OCI-M2 (cell line): ENCODE results near the gene SPOP.

Experiments
- DNase-seq: peaks from one replicate; lab custom pipeline; 2025; ENCODE audit not compliant: unreplicated experiment; lab: John Stamatoyannopoulos, UW

SPOP gene

DNA sequence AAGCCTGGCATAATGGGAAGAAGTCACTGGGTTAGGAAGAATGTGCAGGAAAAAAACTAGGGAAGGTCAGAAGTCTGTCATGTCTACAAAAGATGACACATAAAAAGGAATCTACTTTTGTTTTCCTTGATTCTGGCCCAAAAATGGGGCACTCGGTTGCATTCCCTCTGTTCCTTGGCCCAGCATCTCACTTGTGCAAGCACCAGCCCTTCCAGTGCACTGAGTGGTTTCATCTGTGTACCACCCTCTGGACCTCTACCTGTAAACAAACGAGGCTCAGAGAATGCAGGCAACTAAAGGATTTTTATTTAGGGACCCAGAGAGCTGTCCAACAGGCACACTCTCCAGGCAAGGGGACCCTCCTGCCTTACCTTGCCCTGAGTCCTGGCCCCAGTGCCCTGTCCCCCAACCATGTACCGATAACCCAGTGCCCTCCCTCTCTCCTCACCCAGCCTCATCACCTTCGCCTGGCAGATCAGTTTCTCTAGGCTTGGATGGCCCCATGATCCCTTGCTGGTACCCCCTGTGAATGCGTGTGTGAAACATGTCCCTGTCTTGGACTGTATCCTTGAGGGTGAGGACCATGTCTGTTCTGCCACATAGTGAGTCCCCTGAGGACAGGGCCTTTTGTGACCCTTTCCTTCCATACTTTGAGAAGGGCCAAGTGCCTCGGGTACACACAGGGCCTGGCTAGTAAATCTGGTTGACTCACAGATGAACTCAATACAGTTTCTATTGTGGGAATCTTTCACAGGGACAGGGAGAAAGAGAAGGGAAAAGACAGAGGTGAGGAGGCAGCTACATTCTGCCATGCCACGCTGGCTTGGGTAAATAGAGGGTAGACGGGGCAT is 88.9 kb downstream of the SPOP start:
- no peak for DNase-seq

DNA sequence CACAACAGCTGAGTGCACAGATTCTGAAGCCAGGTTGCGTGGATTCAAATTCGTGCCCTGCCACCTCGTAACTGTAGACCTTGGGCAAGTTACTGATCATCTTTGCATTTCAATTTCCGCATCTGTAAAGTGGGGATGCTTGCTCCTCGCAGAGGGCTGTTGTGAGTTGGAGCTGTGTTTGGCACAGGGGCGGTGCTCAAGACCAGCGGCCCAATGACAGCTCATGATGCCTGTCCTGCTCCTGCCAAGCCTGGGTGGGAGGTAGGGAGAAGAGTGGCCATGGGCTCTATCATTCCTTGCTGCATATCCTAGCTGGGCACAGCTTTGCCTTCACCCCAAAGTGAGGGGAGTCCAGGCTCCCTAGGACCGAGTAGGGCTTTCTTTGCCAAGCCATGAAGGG is 89.6 kb downstream of the SPOP start:
- no peak for DNase-seq

DNA sequence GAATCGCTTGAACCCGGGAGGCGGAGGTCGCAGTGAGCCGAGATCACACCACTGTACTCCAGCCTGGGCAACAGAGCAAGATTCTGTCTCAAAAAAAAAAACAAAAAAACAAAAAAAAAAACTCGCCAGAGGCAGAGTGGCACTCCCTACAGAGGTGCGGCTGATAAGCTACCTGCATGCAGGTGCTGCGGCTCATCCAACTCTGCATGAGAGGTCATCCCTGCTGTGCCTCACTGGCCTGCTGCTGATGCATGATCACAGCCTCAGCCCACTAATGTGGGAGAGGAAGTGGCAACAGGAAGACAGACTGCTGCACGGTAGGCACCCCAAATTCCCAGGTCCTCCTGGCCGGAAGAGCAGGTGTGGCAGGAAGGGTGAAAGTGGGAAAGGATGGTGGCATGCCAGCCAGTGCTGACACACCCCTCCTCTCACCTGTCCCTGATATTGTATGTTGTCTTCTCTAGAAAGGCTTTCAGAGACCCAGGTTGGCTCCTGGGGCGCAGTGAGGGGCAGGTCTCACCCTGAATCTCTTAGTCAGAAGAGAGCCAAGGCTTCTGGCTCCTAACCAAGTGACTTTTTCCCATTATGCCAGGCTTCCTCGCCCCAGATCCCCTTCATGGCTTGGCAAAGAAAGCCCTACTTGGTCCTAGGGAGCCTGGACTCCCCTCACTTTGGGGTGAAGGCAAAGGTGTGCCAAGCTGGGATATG is 90.4 kb downstream of the SPOP start:
- no peak for DNase-seq

DNA sequence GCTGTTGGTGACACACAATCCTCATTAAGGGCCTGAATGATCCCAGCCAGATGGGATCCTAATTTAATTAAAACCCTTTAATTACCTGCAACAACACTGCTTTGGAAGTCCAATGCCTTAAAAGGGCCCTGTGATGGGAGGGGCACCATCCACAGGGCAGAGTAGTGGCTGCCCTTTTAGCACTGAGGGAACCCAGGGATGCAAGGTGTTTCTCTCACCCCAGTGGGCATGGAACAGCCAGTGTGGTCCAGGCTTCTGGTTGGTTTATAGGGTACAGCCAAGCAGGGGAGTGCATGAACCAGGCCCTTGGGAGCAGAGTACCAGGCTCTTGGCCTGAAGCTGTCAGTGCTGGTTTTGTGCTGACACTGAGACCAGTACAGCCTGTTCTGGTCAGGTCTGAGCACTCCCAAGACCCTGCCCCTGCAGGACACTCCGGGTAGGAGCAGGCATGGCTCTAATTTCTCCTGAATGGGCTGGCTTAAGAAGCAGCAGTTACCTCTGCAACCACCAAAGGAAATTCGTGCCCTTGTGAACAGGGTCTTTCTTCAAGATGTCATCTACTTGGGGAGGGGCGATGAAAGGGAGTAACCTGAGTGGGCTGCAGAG is 92.4 kb downstream of the SPOP start:
- DNase-seq, result no peak

DNA sequence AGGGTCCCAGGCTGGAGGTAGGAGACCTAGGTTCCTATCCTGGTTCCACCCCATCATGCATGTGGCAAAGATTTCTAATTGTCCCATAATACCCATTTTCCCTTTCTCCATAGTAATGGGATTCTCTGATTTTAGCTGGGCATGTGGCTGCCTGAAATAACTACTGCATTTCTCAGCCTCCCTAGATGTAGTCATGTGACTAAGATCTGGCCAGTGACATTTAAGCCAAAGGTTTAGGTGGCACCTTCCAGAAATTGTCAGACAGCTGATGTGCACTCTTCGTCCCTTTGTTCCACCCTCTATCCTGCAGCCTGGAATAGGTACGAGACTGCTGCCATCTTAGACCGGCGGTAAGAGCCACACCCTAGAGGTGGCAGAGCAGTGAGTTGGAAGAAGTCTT is 94.0 kb downstream of the SPOP start:
- DNase-seq, result no peak

DNA sequence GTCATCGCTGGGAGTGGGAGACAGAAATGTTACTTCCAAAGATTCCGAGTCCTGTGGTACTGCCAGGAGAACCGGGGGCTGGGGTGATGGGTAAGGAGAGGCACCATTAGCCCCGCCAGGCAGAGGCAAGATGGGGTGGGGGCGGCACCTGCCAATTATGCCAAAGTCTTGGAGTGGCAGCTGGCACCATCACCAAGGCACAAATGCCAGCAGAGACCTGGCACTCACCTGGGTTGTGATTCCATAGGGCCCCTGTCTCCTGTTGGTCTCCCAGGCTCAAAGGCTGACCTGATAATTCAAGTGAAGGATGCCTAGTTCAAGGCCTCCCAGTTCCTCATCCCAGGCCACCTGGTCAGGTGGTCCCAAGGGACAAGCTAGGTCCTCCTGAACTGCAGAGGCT is 94.7 kb downstream of the SPOP start:
- no peak for DNase-seq

DNA sequence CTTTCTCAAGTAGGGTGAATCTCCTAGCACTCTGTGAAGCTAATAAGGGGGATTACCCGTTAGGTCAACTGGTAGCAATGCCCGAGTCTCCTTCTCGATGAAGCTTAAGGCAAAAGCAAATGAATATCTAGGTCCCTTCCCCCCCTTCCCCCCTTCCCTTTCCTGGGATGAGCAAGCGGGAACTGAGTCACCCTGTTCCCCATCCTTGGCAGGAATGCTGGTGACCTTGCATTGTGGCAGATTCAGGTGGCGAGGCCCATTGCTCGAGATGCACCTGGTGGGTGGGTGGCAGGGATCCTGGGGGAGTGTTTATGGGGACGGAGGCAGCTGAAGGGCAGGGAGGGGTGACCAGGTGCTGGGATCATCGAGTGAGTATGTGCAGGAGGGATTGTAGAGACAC is 95.1 kb downstream of the SPOP start:
- DNase-seq, result no peak

DNA sequence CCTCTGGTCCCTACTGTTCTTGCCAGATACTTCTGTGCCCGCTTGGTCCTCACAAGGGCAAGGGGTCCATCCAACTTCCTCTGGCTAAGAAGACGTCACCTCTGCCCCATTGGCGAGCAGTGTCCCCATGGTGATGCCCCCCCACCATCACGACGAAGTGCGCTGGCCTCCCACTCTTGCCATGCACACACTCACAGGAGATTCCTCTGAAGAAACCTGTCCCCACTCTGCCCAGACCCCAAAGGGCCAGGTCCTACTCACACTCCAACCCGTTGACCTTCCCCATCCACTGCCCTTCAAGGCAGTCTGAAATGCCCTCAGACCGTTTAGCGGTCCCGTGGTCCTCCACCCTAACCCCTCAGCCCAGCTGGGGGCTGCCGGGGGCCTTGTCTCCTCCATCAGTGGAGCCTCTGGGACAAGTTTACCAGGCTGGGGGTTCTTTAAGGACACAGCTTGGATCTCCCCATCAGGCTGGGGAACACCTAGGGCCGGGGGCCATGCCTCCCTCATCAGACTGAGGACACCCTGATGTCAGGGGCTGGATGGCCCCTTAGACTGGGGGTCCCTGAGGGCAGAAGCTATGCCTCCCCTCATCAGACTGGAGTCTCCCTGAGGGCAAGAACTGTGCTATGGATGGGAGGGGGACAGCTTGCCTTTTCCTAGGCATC is 95.7 kb downstream of the SPOP start:
- DNase-seq, result no peak

DNA sequence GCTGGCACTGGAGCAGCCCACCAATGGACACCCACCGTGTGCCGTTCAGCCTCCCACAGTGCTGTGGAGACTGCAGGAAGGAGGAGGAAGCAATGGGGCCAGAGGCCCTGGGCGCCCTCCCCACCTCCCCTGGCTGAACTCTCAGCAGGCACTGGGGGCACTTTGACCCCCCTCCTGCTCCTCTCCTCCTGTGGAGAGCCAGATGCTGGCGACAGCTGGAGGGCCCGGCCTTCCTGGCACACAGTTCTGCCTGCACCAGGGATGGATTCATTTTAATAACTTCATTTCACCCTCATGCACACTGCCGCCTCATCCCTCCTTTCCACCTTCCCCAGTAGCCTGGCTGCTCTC is 96.3 kb downstream of the SPOP start:
- DNase-seq, result no peak

DNA sequence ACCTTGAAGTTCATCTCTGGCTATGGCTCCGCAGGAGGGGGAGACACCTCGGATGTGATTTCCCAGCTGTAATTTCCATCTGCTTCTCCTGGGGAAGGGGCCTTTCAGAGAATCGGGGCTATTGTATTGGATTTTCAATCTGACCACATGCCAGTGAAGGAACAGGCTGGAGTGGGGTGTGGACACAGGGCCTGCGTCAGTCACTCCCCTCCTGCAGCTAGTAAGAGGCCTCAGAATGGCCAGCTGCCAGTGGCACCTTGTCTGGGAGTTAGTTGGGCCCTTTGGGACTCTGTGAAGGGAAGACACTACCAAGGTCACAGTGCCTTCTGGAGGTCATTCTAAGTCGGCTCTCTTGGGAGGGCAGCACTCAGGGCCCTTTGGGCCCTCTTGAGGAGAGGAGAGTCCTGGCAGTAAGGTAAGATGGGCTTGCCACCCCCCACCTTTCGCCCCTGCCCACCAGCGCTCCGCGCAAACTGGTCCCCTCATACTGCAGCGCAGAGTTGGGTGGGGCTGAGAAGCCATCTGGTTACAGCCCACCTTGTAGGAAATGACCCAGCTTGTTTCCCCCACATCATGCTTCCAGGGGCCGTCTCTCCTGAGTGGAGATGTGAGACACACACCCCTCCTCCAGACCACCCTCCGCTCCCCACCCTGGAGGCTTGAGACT is 96.8 kb downstream of the SPOP start:
- DNase-seq, result no peak

DNA sequence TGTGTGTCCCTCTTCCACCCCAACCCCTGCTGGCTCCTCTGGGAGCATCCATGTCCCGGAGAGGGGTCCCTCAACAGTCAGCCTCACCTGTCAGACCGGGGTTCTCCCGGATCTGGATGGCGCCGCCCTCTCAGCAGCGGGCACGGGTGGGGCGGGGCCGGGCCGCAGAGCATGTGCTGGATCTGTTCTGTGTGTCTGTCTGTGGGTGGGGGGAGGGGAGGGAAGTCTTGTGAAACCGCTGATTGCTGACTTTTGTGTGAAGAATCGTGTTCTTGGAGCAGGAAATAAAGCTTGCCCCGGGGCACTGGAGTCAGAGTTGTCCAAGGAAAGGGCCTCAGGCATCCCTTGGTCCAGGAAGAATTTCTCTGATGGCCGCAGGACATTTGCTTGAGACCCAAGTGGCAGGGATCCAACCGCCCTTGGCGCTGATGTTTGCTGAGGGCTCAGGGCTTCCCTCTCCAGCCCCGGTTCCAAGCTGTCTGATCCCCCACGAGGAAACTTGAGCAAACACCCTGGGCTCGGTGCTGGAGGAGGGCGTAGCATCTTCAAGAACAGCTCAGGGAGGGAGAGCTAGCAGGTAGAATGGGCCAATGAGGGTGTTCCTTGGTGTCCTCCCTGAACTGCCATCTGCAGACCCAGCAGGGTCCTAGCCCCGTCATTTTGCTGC is 97.7 kb downstream of the SPOP start:
- DNase-seq, result no peak

DNA sequence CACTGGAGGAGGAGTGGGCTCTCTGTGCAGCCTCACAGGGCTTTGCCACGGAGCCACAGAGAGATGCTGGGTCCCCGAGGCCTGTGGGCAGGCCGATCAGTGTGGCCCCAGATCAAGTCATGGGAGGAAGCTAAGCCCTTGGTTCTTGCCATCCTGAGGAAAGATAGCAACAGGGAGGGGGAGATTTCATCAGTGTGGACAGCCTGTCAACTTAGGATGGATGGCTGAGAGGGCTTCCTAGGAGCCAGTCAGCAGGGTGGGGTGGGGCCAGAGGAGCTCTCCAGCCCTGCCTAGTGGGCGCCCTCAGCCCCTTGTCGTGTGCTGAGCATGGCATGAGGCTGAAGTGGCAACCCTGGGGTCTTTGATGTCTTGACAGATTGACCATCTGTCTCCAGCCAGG is 98.4 kb downstream of the SPOP start:
- DNase-seq, result no peak

DNA sequence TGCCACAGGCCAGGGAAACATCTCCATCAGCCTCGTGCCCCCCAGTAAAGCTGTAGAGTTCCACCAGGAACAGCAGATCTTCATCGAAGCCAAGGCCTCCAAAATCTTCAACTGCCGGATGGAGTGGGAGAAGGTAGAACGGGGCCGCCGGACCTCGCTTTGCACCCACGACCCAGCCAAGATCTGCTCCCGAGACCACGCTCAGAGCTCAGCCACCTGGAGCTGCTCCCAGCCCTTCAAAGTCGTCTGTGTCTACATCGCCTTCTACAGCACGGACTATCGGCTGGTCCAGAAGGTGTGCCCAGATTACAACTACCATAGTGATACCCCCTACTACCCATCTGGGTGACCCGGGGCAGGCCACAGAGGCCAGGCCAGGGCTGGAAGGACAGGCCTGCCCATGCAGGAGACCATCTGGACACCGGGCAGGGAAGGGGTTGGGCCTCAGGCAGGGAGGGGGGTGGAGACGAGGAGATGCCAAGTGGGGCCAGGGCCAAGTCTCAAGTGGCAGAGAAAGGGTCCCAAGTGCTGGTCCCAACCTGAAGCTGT is 98.9 kb downstream of the SPOP start:
- DNase-seq, result no peak

DNA sequence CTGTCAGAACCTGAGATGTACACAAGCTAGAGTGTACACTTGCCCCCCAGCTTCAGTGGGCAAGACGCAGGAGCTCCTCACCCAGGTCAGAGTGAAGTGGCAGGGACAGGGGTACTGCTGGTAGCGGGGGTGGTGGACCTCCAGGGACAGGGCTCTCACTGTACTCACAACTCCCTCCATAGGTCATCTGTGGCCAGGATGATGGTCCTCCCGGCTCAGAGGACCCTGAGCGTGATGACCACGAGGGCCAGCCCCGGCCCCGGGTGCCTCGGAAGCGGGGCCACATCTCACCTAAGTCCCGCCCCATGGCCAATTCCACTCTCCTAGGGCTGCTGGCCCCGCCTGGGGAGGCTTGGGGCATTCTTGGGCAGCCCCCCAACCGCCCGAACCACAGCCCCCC is 99.5 kb downstream of the SPOP start:
- DNase-seq, result no peak

DNA sequence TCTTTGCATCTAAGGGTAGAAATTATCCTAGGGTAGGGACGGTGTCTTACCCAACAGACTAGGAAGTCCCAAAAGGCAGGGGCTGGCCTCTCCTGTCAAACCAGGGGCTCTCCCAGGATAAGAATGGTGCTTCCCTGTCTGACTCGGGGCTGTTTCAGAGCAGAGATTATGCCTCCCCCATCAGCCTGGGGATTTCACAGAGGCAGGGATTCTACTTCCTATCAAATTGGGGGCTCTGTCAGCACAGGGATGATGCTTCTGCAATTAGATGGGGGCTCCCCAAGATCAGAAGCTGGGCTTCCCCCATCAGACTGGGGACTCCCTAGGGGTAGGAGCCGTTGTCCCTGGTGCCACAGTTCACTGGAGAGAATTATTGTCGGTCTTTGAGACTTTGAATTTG is 99.9 kb downstream of the SPOP start:
- no peak for DNase-seq

DNA sequence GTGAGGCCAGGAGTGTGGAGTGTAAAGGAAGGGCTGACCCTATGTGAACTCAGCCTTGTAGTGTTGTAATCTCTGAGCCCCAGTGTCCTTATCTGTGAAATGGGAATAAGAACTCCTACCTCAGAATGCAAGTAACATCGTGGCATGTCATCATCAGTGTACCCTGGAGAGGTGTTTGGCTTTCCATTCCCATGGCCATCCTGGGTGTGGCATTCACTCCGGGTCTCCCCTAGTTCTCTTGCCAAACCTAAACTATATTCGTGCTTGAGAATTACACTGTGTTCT is 100.3 kb downstream of the SPOP start:
- DNase-seq, result no peak

DNA sequence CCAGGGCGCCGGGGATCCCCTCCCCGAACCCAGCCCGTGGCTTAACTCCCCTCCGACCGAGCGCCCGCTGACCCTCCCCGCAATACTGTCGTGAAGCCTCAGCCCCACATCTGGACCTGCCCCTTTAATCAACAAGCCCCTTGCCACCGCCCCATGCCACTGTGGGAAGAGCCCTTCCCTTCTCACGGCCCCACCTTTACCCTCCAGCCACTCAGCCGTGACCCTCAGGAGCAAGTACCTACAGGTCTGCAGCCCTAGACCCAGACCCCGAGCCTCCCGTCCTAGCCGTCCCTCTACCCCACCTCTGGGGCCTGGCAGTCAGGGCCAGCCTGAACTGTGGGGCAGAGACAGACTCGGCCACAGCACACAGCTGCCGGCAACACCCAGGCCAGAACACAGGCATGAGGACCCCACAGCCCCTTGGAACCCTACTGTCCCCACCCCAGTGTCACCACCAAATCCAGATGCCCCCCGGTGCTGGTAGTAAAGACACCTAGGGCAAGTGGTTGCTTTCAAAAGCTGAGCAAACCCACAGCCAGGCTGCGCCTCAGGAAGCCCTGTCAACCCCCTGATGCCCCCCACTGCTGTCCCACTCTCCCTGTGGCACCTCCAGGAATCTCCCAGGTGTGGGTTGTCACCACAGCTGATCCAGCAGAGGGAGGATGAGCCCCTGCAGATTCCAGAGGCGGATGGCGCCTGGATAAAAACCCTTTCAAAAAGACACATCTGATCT is 100.8 kb downstream of the SPOP start:
- no peak for DNase-seq

DNA sequence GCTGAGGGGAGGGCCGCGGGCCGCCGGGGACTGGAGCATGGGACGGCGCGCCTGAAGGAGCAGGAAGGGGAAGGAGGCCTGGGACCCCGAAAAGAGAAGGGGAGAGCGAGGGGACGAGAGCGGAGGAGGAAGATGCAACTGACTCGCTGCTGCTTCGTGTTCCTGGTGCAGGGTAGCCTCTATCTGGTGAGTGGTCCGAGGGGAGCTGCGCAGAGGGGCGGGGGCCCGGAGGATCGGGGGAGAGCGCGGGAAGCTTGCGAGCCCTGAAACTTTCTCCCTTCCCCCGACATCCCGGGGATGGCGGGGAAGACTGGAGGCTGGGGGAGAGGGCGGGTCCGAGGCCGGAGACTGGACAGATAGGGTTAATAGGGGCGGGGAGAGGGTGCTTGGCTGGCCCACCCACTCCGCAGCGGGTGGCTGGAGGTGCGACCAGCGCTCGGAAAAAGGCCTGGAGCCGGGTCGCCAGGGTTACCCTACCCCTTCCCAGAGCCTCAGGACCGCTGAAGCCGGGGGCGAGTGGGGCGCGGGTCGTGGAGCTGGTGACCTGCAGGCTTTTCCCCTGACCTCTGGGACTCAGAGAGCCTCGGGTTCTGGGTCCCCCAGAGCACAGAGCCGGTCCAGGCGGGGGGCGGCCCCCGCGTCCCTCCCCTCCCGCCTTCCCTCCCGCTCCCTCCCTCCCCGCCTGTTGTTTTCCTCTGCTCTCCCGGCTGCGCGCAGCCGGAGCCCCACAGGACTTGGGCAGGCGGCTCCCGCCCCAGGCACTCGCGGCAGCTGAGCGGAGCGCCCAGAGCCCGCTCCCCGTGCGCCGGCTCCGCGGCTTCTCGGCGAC is 101.6 kb downstream of the SPOP start:
- DNase-seq, result no peak

DNA sequence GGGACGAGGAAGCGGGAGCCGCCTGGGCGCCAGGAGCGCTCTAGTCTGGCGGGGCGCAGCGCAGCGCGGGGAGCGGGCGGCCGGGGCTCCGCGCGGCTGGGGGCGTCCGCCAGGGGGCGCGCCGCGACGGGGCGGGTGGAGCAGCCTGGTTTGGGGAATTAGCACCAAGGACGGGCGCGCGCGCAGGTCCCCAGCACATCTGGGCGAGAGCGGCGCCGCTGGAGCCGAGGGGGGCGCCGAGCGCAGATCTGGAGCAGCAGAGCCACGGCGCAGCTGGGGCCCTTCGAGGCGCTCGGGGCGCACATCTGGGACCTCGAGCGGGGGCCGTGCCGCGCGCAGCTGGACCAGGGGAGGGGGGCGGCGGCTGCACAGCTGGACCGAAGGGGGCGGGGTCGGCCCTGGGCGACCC is 102.2 kb downstream of the SPOP start, which contains the start of gene NXPH3:
TSS of gene NXPH3 (plus strand) at position 193 of the 409 bp plus-strand sequence. CDS start 349 bp downstream, outside the sequence.
- no peak for DNase-seq
